Upper lobe of left lung (tissue), 4 donors: ENCODE data around the gene CCDC61.

ENCODE experiments used
- CTCF ChIP-seq, 6 experiments: fragments of 450-650 bp in 4 of 6; fragments of 200-600 bp in 2 of 6; sonication (generic) in 2 of 6; IDR thresholded peaks; one replicate each; pipeline ENCODE4 v1.5.1; 2016 to 2019; ENCODE audit warnings: antibody characterized with exemption in 6 of 6
- EP300 ChIP-seq, 4 donors: sonication (generic); formaldehyde crosslinking; IDR thresholded peaks; one replicate each; pipeline ENCODE4 v1.5.1; 2017; ENCODE audit warnings: antibody characterized with exemption in 4 of 4, control low read depth in 2 of 4
- POLR2A ChIP-seq, 4 donors: fragments of 450-650 bp; IDR thresholded peaks; one replicate each; pipeline ENCODE4 v1.5.1; 2016 to 2017; ENCODE audit warnings: antibody characterized with exemption in 4 of 4, mild to moderate bottlenecking in 2 of 4
- POLR2AphosphoS5 ChIP-seq, 2 donors: sonication (generic); formaldehyde crosslinking; IDR thresholded peaks; one replicate each; pipeline ENCODE4 v1.5.1; 2017; ENCODE audit warnings: antibody characterized with exemption in 2 of 2

- no peak for TF ChIP-seq POLR2AphosphoS5 (IDR thresholded peaks at IDR 0.05)
- TF ChIP-seq CTCF (IDR thresholded peaks at IDR 0.05): no peak
- TF ChIP-seq POLR2A (IDR thresholded peaks at IDR 0.05): no peak
- no peak for TF ChIP-seq EP300 (IDR thresholded peaks at IDR 0.05)
Observed at GRCh38 chr19:46052896-46053295, 57.6 kb downstream of the CCDC61 start.
